C4-2B (cell line): ENCODE measurements around the gene NACC2.

Experiments
- ZFX ChIP-seq: fragments of 450-650 bp; IDR thresholded peaks from 2 replicates; pipeline ENCODE4 v1.6.1; 2017
- TF ChIP-seq, protein P1 (sequence below): fragments of 450-650 bp; conservative IDR thresholded peaks from 2 replicates; pipeline ENCODE4 v1.5.1; 2017; ENCODE audit warnings: mild to moderate bottlenecking

DNA sequence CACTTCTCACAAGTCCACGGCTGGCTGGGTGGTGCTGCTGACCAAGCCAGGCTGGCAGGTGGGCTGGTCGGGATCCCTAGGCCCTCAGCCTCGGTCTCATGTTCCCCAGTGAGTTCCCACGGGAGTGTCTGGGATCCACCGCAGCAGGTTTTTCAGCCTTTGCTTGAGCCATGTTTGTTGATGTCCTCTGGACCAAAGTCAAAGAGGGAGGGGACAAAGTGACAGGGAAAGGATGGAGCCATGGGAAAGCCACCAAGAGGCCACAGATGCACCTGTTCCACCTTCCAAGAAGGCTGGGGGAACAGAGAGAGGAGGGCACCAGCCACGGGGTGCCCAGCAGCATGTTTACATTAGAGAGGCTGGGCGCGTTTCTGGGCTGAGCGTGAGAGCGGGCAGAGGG, 131.2 kb downstream of the NACC2 start:
- TF ChIP-seq, protein P1, sequence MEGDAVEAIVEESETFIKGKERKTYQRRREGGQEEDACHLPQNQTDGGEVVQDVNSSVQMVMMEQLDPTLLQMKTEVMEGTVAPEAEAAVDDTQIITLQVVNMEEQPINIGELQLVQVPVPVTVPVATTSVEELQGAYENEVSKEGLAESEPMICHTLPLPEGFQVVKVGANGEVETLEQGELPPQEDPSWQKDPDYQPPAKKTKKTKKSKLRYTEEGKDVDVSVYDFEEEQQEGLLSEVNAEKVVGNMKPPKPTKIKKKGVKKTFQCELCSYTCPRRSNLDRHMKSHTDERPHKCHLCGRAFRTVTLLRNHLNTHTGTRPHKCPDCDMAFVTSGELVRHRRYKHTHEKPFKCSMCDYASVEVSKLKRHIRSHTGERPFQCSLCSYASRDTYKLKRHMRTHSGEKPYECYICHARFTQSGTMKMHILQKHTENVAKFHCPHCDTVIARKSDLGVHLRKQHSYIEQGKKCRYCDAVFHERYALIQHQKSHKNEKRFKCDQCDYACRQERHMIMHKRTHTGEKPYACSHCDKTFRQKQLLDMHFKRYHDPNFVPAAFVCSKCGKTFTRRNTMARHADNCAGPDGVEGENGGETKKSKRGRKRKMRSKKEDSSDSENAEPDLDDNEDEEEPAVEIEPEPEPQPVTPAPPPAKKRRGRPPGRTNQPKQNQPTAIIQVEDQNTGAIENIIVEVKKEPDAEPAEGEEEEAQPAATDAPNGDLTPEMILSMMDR: no peak
- no peak for TF ChIP-seq ZFX
